Erythroblast (primary cell): ENCODE results near the gene DCAF8.

Experiments
- DNase-seq, 2 experiments: peaks; one replicate each; lab custom pipeline; 2025; lab: John Stamatoyannopoulos, UW
- GATA1 ChIP-seq: IDR thresholded peaks from 2 replicates; pipeline ENCODE4 v1.6.1; 2011; ENCODE audit warnings: low read depth, mild to moderate bottlenecking, control low read depth, low read length, moderate library complexity
- POLR2A ChIP-seq: IDR thresholded peaks from 2 replicates; pipeline ENCODE4 v1.6.1; 2011; ENCODE audit warnings: mild to moderate bottlenecking, low read length

The DCAF8 gene

GRCh38 chr1:160226623-160227022 is 35.7 kb downstream of the DCAF8 start:
- TF ChIP-seq GATA1: no peak
- TF ChIP-seq POLR2A: no peak

GRCh38 chr1:160225345-160225744 is 37.0 kb downstream of the DCAF8 start:
- no peak for DNase-seq
- TF ChIP-seq POLR2A: no peak
- TF ChIP-seq GATA1: no peak

More at GRCh38 chr1:160226623-160227022, 35.7 kb downstream of the DCAF8 start:
- no peak for DNase-seq

GRCh38 chr1:160224606-160225005 is 37.7 kb downstream of the DCAF8 start:
- TF ChIP-seq POLR2A (no peak), GATA1 (no peak)
- no peak for DNase-seq

DNA sequence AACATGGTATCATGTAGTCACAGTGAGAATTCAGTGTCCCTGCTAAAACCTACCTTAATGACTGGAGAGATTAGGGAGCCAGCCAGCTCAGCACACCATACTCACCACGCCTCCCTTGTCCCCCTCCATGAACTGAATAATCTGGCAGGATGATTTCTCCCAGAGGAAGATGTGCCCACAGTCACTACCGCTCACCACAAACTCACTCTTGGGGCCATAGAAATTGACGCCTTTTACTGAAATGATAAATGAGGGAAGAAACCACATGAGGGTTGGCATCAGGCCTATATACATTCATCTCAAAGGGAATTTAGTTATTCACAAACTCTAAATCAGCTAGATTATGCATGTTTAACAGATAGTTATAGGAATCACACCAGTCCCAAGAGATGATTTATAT is 39.8 kb downstream of the DCAF8 start:
- TF ChIP-seq GATA1 (no peak), POLR2A (no peak)
- DNase-seq: no peak

DNA sequence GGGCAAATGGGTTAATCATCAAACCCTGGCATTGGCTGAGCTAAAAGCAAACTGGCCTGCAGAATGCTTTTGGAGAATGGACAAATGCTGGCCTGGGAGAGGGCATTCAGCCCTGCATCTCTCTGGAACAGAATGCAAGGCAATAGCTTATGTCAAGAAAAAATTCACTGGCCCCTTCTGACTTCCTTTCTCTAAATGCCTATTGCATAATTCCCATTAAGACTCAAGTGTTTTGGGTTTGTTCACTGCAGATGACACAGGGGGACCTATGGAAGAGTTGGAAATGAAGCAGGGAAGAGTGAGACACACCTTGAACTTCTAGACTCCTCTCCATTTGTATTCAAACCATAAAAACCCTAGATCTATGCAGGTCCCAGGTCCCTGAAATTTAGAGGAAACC is 41.3 kb downstream of the DCAF8 start:
- no peak for DNase-seq
- TF ChIP-seq GATA1 (no peak), POLR2A (no peak)

GRCh38 chr1:160220301-160220700 is 42.0 kb downstream of the DCAF8 start:
- TF ChIP-seq POLR2A (no peak), GATA1 (no peak)
- DNase-seq: no peak

DNA sequence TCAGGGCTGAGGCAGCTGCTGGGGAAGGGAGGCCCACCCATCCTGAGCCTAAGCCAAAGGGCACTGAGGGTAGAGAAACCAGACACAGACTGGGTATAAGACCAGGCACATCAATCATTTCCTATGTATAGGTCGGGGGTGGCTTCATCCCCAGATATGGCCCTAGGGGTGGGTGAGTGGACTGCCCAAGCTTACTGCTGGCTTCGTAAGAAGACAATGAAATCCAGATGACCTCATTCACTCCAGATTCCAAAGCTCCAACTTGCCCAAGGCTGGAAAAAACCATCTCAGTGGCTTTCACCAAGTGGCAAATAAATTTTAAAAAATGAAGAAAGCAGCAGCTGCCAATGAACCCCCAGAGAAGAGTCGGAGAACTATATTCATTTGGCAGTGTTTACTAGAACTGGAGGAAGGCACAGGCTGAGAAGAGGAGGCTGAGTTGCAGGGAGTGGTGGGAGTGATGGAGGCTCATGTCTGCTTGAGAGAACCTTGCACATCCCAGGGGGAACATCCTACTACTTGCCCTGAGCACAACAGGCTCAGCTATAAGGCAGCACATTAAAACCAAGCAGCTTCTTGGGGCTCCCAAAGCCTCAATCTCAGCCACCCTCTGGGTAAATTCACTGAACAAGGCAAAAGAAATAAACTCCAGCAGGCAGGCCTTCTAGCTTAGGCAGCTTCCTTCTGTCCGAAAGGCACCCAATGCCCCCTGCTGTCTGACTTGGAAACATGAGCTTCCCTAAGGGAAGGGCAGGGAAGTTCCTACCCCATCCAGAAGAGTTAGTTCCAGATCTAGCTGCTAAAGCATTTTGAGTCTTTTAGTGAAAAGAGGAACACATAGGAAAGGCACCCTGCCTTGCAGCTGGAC is 43.1 kb downstream of the DCAF8 start:
- peak in 1 of 2 experiments; percentile 26 for DNase-seq
- TF ChIP-seq POLR2A: no peak
- TF ChIP-seq GATA1: no peak

DNA sequence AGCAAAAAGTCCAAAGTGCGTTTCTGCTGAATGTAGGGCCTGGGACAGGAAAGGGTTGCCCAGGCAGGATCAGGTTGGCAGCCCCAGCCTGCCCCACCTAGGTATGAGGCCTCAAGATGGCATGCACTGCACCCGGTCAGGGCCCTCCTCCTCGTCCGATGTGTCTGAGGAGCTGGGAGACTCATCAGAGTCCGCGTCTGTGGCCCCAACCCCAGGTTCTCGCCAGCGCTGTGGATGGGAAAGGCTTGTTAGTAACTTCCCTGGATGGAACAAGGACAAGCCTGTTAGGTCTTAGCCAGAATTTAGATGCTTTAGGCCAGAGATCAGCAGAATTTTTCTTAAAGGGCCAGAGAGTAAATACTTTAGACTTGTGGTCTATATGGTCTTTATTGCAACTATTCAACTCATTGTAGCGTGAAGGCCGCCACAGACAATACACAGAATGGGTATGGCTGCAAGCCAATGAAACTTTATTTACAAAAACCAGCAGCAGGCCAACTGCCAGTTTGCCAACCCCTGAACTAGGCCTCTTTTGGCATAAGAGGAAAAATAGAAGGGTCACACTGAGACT is 44.8 kb downstream of the DCAF8 start:
- no peak for DNase-seq
- no peak for TF ChIP-seq POLR2A
- TF ChIP-seq GATA1: no peak

- no peak for TF ChIP-seq POLR2A
- no peak for TF ChIP-seq GATA1
- no peak for DNase-seq
Measured at GRCh38 chr1:160216301-160216700, 46.0 kb downstream of the DCAF8 start.

GRCh38 chr1:160214481-160215140 is 47.7 kb downstream of the DCAF8 start:
- DNase-seq: no peak
- no peak for TF ChIP-seq POLR2A

DNA sequence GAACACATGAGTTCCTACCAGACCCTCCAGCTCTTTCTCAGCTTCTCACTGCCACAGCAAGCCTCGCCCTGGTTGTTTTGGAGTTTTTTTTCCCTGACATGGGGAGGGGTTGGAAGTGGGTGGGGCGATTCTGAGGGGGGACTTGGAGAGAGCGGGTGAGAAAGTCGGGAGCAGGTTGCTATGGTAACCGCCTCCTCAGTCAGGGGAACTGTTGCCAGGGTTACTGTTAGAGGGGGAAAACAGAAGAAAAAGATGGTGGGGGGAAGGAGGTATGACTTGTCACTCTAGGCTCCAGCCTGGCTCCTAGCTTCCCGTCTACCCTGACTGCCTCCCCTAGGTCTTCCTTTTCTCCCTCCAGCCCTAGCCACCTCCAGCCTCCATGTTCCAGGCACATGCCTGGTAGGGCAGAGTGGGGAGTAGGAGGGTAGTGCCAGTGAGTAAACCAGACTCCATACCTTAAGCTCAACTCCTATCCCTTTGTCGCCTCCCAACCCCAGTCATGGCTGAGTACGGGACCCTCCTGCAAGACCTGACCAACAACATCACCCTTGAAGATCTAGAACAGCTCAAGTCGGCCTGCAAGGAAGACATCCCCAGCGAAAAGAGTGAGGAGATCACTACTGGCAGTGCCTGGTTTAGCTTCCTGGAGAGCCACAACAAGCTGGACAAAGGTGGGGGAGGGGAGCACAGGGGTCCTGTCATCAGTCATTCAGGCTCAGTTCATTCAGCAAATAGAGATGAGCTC is 51.1 kb downstream of the DCAF8 start:
- TF ChIP-seq GATA1 (no peak), POLR2A (no peak)

GRCh38 chr1:160210561-160210960 is 51.8 kb downstream of the DCAF8 start:
- no peak for TF ChIP-seq POLR2A
- TF ChIP-seq GATA1: no peak
- DNase-seq: no peak

More for the DNA sequence above, 51.1 kb downstream of the DCAF8 start:
- peak in 1 of 2 experiments; percentile 9 for DNase-seq

GRCh38 chr1:160209321-160210046 is 52.9 kb downstream of the DCAF8 start:
- DNase-seq: no peak

More at GRCh38 chr1:160209321-160210046, 52.9 kb downstream of the DCAF8 start:
- TF ChIP-seq POLR2A (no peak), GATA1 (no peak)
